Renal cortex interstitium (tissue), 15 donors: Measurements from ENCODE around the gene RRP1. TPM values are rescaled to one million over a fixed set of nuclear protein-coding genes. Genes with fewer than 3 reads are reported as not detected.
A peak's percentile ranks its signal among the peaks of the same experiment; 100 is the strongest.

Experiments used
- DNase-seq, 11 donors: peaks; one replicate each; pipeline ENCODE4 v3.0.0-alpha.2; 2013; ENCODE audit warnings: low read depth in 9 of 11, low spot score in 4 of 11; ENCODE audit errors: extremely low read depth in 1 of 11
- long read RNA-seq, 16 experiments: transcript quantifications; one replicate each; lab custom pipeline, GENCODE V29; 2026
- polyA plus RNA-seq, 3 donors: library from polyadenylated mRNA; unstranded; fragments of 120-200 nt; gene quantifications; one replicate each; pipeline ENCODE4 v1.2.1, GENCODE V29; 2013; ENCODE audit not compliant: insufficient read length in 3 of 3

The RRP1 gene
- 10 to 100 TPM; 31.3 to 33.7 (median 31.7) TPM for polyA plus RNA-seq
- long read RNA-seq, donor 1, partial matches to known transcripts, result 0 of 4 reads
- long read RNA-seq, donor 1, other reads (novel, unspliced or antisense), result 0 of 4 reads
- long read RNA-seq, donor 2, partial matches to known transcripts, result 0 of 5 reads
- long read RNA-seq, donor 2, other reads (novel, unspliced or antisense), result 0 of 5 reads
- long read RNA-seq, donor 3, transcript RRP1-207 (13 exons, 3,022 nt), result major isoform, 12 of 21 reads
- long read RNA-seq, donor 3, partial matches to known transcripts, result 5 of 21 reads
- long read RNA-seq, donor 3, other reads (novel, unspliced or antisense), result 0 of 21 reads
- long read RNA-seq, donor 4, transcript RRP1-207 (13 exons, 3,022 nt), result major isoform, 8 of 9 reads
- long read RNA-seq, donor 4, partial matches to known transcripts, result 0 of 9 reads
- long read RNA-seq, donor 4, other reads (novel, unspliced or antisense), result 0 of 9 reads
- long read RNA-seq, donor 5, transcript RRP1-207 (13 exons, 3,022 nt), result major isoform, 9 of 9 reads
- long read RNA-seq, donor 5, partial matches to known transcripts, result 0 of 9 reads
- long read RNA-seq, donor 5, other reads (novel, unspliced or antisense), result 0 of 9 reads
- long read RNA-seq, donor 6, transcript RRP1-207 (13 exons, 3,022 nt), result major isoform, 5 of 6 reads
- long read RNA-seq, donor 6, partial matches to known transcripts, result 0 of 6 reads
- long read RNA-seq, donor 6, other reads (novel, unspliced or antisense), result 0 of 6 reads
- long read RNA-seq, donor 7, transcript RRP1-207 (13 exons, 3,022 nt), result major isoform, 5 of 6 reads
- long read RNA-seq, donor 7, partial matches to known transcripts, result 0 of 6 reads
- long read RNA-seq, donor 7, other reads (novel, unspliced or antisense), result 0 of 6 reads
- long read RNA-seq, donor 8, transcript RRP1-207 (13 exons, 3,022 nt), result major isoform, 8 of 8 reads
- long read RNA-seq, donor 8, partial matches to known transcripts, result 0 of 8 reads
- long read RNA-seq, donor 8, other reads (novel, unspliced or antisense), result 0 of 8 reads
- long read RNA-seq, donor 9, transcript RRP1-207 (13 exons, 3,022 nt), result major isoform, 6 of 8 reads
- long read RNA-seq, donor 9, partial matches to known transcripts, result 0 of 8 reads
- long read RNA-seq, donor 9, other reads (novel, unspliced or antisense), result 0 of 8 reads
- long read RNA-seq, donor 10, transcript RRP1-207 (13 exons, 3,022 nt), result major isoform, 6 of 7 reads
- long read RNA-seq, donor 10, partial matches to known transcripts, result 0 of 7 reads
- long read RNA-seq, donor 10, other reads (novel, unspliced or antisense), result 0 of 7 reads
- long read RNA-seq, donor 11, partial matches to known transcripts, result 0 of 5 reads
- long read RNA-seq, donor 11, other reads (novel, unspliced or antisense), result 0 of 5 reads
- long read RNA-seq, donor 12, partial matches to known transcripts, result 0 of 2 reads
- long read RNA-seq, donor 12, other reads (novel, unspliced or antisense), result 0 of 2 reads
- long read RNA-seq, donor 13, transcript RRP1-207 (13 exons, 3,022 nt), result major isoform, 5 of 12 reads
- long read RNA-seq, donor 13, partial matches to known transcripts, result 5 of 12 reads
- long read RNA-seq, donor 13, other reads (novel, unspliced or antisense), result 0 of 12 reads
- long read RNA-seq, donor 14, partial matches to known transcripts, result 145 of 149 reads
- long read RNA-seq, donor 14, other reads (novel, unspliced or antisense), result 0 of 149 reads
- long read RNA-seq, donor 15, partial matches to known transcripts, result 0 of 2 reads
- long read RNA-seq, donor 15, other reads (novel, unspliced or antisense), result 0 of 2 reads
- long read RNA-seq, donor 16, transcript RRP1-207 (13 exons, 3,022 nt), result major isoform, 19 of 22 reads
- long read RNA-seq, donor 16, partial matches to known transcripts, result 0 of 22 reads
- long read RNA-seq, donor 16, other reads (novel, unspliced or antisense), result 0 of 22 reads

- peak; percentile 70 to 94 (median 89) for DNase-seq
Measured at GRCh38 chr21:43789276-43790009, at the start of gene RRP1. Gene RRP1, plus strand, starts transcription at chr21:43789577. Its CDS starts 53 bp downstream, at chr21:43789630.

DNA sequence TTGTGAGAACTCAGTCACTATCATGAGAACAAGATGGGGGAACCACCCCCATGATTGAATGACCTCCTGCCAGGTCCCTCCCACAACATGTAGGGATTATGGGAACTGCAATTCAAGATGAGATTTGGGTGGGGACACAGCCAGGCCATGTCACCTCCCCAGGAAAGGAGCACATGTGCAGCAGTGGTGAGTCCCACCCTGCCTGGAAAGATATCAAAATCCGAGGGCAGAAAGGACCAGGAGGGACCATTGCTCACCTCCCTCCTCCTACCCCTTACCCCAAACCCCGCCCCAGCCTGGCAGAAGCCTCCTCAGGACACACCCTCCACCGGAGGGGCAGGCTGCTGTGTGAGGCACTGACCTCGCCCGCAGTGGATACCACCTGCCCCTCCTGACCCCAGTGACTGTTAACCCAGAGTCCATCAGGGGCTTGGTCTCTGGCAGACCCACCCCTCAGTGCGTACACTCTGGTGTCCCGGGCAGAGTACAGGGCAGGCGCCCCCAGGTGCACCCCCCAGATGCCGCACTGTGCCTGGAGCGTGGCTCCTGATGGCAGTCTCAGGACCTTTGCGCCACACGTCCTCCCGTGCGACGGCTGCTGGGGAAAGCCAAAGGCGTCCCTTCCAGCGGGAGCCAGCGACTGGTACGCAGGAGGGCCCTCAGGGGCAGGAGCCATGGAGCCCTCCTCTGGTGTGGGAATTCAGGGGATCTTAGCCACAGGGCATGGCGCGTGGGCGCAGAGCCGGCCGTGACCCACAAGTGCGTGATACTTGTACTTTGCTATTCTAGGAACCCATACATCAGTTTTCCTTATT, 49.5 kb upstream of the RRP1 start:
- DNase-seq, result no peak

DNA sequence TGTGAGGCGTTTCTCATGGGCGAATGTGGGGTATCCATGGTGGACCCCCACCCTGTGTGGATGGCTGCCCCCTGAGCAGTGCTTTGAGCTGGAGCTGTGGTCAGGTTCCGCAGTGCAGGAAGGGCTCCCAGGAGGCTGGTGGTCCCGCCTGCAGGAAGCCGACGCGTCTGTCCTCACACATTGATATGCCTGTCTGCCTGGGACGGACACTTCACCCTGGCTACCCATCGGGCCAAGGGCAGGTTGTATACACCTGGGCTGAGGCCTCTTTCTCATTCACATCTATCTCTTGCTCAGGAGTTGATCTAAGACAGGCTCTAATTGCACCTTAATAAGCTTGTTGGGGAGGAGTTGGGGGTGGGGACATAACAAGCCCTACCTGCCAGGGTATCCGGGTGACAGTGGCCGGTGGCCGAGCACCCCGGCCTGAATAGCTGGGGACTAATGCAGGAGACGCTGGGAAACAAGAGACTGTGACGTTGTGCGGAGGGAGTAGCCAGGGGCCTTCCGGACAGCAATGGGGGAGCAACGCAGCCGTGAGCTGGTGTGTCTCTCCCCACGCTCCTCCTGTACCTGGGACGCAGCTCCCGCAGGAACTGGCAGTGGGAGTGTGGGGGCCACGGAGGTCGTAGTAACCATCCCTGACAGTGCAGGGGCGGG, 48.8 kb upstream of the RRP1 start:
- peak in 5 of 11 donors; percentile 62 to 88 (median 79) for DNase-seq

DNA sequence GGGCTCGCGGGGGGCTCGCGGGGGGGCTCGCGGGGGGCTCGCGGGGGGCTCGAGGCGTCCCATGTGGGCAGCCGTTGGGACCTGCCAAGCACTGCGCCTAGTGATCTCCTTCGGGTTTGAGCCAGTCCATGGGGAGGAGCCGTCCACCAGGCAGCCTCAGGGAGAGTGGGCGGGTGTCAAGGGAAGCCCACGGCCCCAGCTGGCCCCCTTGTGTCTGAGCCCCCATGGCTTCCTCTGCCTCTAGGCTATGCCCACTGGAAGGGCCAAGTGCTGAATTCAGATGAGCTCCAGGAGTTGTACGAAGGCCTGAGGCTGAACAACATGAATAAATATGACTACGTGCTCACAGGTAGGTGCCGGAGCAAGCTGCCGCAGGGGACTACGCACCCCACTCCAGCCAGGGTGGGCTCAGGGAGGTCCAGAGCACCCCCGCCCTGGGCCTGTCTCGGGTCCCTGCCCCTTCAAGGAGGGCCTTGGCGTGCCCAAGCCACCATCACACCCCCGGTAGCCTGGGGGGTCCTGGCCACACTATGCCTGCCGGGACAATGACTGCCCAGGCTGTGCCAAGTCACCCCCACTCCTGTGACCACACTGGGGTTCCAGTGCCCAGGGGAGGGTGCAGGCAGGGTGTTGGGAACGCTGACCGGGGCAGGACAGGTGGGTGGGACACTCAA, 47.8 kb upstream of the RRP1 start:
- no peak for DNase-seq

DNA sequence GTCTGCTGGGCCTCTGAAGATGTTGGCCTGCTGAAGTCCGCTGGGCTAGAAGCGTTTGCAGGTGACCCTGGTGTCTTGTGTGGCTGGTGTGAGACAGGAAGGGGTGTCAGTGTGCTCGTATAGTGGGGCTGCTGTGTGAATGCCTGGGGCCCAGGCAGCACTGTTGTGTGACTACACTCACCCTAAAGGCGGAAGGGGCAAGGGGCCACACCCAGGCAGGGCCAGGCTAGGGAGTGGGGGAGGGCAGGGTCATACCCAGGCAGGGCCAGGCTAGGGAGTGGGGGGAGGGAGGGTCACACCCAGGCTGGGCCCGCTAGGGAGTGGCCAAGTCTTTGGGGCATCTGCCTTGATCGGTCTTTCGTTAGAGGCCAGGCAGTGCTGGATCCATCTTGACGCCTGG, 45.4 kb upstream of the RRP1 start:
- no peak for DNase-seq

DNA sequence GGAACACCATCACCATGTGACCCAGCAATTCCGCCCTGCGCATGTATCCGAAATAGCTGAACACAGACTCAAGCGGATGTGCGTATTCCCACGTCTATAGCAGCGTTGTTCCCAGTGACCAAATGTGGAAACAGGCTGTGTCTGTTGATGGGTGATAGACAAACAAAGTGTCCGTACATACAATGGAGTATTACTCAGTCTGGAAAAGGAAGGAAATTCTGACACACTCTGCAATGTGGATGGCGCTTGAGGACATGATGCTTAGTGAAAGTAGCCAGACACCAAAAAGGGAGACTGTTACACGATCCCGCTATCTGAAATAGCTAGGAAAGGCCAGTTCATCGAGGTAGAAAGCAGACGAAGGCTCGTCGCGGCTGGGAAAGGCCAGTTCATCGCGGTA, 44.7 kb upstream of the RRP1 start:
- DNase-seq, result no peak

- DNase-seq, result no peak
Measured at GRCh38 chr21:43745772-43746517, 43.4 kb upstream of the RRP1 start.

DNA sequence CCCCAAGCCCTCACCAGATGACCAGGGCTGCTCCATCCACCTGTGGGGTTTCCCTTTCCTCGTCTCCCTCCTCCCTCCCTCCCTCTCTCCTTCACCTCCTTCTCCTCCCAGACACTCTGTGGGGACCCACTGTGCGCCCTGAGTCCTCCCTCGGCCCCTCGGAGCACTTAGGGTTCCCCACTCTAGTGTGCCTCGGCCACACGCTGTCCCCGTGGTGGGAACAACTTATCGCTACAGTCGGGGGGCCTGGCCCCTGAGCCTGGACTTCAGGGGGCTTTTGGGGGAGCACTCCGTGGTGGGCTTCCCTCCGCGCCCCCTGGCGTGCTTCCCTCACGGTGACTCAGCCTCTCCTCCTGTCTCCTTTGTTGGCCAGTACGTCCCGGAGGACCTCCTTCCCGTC, 40.8 kb upstream of the RRP1 start:
- no peak for DNase-seq

DNA sequence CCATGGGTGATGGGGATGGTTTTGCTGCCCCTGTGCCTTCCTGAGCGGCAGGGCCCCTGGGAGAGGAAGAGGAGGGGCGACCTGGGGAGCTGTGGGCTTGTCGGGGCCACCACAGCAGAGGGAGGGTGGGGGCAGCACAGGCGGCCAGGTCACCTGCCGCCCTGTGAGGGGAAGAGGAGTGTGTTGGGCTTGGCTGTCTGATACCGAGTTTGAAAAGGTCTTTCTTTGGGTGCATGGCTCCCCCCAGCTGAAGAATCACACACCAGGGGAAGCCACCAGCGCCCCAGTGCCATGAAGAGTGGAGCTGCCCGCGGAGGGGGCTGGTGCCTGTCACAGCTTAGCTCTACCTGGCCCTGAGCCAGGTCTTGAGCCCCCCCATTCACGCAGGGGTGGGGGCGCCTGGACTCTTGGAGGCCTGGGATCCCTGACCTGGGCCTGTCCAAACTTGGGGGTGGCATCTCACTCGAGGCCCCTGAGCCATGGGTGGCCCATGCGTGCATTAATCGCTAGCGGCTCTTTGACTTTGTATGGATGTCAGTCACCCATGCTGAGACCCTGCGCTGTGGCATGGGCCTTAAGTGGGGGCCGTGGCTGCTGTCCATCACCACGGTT, 39.6 kb upstream of the RRP1 start:
- no peak for DNase-seq

- no peak for DNase-seq
Measured at GRCh38 chr21:43750339-43751033, 38.9 kb upstream of the RRP1 start.

DNA sequence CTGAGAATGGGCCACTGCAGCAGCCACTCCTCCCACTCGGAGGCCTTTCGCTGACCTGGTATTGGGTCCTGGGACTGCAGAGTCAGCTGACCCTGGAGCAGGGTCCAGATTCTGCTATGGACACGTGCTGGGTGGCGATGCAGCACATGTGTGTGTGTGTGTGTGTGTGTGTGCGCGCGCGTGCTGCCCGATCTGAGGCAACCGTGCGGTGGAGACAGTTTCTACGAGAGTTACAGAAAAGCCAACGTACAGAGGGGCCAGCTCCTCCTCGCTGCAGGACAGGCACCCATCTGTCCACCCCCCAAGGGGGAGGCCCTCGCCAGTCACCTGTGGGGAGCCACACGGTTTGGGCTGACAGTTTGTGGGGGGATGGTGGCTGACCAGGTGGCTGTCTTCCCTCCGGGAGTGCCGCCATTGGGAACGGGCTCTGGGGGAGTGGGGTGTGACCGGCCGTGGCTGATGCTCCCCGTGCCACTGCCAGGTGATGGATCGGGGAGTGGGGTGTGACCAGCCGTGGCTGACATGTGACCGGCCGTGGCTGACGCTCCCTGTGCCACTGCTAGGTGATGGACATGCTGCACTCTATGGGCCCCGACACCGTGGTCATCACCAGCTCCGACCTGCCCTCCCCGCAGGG, 37.3 kb upstream of the RRP1 start:
- no peak for DNase-seq

DNA sequence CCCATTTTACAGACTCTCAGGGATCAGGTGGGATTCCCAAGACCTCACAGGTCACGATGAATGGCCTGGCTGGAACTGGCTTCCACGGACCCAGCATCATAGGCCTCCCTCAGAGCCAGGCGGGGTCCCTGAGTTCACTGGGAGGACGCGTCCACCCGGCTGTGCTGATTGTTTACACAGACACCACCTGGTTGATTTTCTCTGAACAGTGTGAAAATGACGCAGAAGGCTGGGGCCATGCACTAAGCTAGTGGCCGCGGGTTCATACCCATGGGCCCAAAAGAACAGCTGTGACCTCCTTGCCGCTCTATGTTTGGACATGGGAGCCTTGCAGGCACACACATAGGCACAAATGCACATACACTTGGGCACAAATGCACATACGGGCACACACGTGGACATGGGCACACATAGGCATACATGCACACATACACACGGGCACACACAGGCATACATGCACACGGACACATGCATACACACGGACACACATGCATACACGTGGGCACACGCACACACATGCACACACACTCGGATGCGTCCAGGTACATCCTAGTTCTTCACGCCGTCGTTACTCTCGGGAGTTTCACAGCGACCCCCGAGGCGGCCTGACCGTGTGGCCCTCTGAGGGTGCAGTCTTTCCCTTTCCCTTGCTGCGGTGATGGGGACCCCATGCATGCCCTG, 36.5 kb upstream of the RRP1 start:
- no peak for DNase-seq

GRCh38 chr21:43753439-43753799, 36.0 kb upstream of the RRP1 start:
- no peak for DNase-seq
